ENCODE results near the gene DENND6B. TPM values are rescaled to one million over a fixed set of nuclear protein-coding genes. Genes with fewer than 3 reads are reported as not detected.

Gene DENND6B
- total and polyA plus RNA-seq, 5 experiments from 2014 or later = 0.53 to 9.1 (median 1.1) TPM

DNA sequence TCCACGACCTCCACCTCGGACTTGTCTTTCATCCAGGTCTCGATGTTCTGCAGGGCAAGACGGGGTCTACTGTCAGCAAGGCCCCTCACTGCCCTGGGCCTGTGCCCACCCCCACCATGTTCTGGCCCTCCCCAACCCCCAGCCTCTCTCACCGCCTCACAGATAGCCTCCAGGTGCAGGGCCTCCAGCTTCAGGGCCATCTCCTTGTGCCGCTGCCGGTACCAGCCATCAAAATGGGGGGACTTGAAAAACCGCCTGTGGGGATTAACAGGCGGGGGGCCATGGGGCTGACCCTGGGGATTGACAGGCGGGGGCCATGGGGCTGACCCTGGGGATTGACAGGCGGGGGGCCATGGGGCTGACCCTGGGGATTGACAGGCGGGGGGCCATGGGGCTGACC, 14.4 kb downstream of the DENND6B start:
- no peak overlapping the region for H3K4me3 Mint-ChIP-seq

DNA sequence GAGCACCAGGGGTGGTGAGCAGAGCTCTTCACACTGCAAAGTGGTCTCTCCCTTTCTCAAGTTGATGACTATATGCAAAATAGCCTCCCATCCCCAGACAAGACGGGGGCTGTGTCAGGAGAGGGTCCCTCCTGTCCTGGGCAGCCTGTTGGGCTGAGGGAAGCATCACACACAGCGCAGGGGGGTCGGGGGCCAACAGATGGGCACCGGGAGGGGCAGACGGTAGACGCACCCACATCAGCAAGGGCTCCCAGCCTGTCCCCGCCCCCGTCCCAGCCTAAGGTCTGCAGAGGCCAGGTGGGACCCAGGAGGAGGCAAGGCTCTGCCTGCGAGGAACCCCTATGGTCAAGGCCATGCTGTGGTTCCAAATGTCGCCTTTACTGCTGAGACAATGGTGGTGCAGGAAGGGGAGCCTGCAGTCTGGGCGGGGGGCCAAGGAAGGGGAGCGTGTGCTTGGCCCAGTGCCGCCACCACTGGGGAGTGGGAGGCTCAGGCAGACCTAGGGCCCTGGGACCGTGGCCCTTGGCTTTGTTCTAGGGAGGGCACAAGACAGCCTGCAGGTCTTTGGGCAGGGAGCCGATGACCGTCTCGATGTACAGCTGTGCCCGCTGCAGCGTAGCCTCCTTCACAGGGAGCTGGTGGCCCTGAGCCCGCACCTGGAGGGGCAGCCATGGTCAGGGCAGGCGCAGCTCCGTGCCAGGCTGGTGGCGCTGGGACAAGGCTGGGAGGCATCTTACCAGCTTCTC, 15.0 kb downstream of the DENND6B start:
- Mint-ChIP-seq H3K27ac (peak overlapping the region in 3 of 10 donors; percentile 43 to 85 (median 48)), H3K4me3 (peak overlapping the region in 2 of 10 donors; percentile 14 to 31)
- POLR2A ChIA-PET = interaction anchor here (0.8 to 1.4 kb wide), 2 partner anchors 9 to 14 kb away, joined by 3 to 4 read pairs; no protein-coding TSS in a partner anchor

More for the DNA sequence above, 14.4 kb downstream of the DENND6B start:
- H3K27ac Mint-ChIP-seq = peak overlapping the region in 1 of 10 donors; percentile 43
- POLR2A ChIA-PET = interaction anchor here (0.8 to 1.4 kb wide), 2 partner anchors 9 to 14 kb away, joined by 3 to 4 read pairs; no protein-coding TSS in a partner anchor
- peaks cover 15 to 28% (median 25%) of the 10 kb centered on the region in 4 donors for H3K4me1 Mint-ChIP-seq
- H3K27me3 Mint-ChIP-seq = peaks cover 0 to 1% (median 0%) of the 10 kb centered on the region in 5 donors
- H3K9me3 Mint-ChIP-seq = no peaks in the 10 kb centered on the region
- DNase-seq = peak in 1 of 10 donors; percentile 34
- no peaks in the 10 kb centered on the region for H3K36me3 Mint-ChIP-seq
- no peak for ATAC-seq

DNA sequence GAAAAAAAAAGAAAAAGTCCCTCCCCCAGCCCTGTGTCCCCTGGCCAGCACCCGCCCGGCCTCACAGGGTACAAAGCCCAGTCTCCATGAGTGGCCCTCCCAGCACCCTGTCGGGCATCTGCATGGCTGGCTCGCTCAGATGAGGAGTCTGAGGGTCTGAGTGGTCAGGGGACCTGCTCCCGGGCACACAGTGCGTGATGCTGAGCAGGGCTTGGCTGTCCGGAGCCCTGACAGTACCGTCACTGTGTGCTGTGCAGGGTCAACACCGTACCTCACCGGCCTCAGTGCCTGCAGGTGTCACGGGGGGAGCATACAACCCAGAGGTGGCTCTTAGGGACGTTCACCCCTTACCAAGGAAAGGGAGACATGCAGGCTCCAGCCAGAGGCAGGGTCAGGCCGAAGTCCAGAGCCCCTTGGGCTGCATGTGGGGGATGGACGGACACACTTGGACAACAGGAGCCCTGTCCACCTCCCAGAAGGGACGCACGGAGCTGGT, 15.8 kb downstream of the DENND6B start:
- Mint-ChIP-seq H3K4me3 (no peak overlapping the region), H3K9me3 (no peaks in the 10 kb centered on the region), H3K36me3 (no peaks in the 10 kb centered on the region), H3K27ac (peak overlapping the region in 1 of 10 donors; percentile 19), H3K27me3 (peaks cover 1 to 5% (median 4%) of the 10 kb centered on the region in 5 donors), H3K4me1 (peaks cover 19 to 32% (median 29%) of the 10 kb centered on the region in 4 donors)
- DNase-seq (no peak), ATAC-seq (no peak)
- POLR2A ChIA-PET = no interaction called here

More for the DNA sequence above, 15.0 kb downstream of the DENND6B start:
- peaks cover 15 to 28% (median 25%) of the 10 kb centered on the region in 4 donors for H3K4me1 Mint-ChIP-seq
- H3K27me3 Mint-ChIP-seq = peaks cover 0 to 1% (median 0%) of the 10 kb centered on the region in 5 donors
- peak in 1 of 10 donors; percentile 18 for DNase-seq
- H3K36me3 Mint-ChIP-seq = no peaks in the 10 kb centered on the region
- ATAC-seq = no peak
- H3K9me3 Mint-ChIP-seq = no peaks in the 10 kb centered on the region

GRCh38 chr22:50310031-50310722, 16.6 kb downstream of the DENND6B start:
- H3K9me3 Mint-ChIP-seq = no peaks in the 10 kb centered on the region
- POLR2A ChIA-PET = no interaction called here
- H3K36me3 Mint-ChIP-seq = no peaks in the 10 kb centered on the region
- peak overlapping the region in 1 of 10 donors; percentile 7 for H3K27ac Mint-ChIP-seq
- no peak overlapping the region for H3K4me3 Mint-ChIP-seq
- no peak for DNase-seq
- peaks cover 18 to 29% (median 26%) of the 10 kb centered on the region in 4 donors for H3K4me1 Mint-ChIP-seq
- ATAC-seq = no peak
- peaks cover 4 to 13% (median 6%) of the 10 kb centered on the region in 5 donors for H3K27me3 Mint-ChIP-seq

GRCh38 chr22:50309601-50309991, 17.2 kb downstream of the DENND6B start:
- POLR2A ChIA-PET = interaction anchor here (1.3 kb wide), 1 partner anchor 16 kb away, joined by 3 read pairs; no protein-coding TSS in a partner anchor

DNA sequence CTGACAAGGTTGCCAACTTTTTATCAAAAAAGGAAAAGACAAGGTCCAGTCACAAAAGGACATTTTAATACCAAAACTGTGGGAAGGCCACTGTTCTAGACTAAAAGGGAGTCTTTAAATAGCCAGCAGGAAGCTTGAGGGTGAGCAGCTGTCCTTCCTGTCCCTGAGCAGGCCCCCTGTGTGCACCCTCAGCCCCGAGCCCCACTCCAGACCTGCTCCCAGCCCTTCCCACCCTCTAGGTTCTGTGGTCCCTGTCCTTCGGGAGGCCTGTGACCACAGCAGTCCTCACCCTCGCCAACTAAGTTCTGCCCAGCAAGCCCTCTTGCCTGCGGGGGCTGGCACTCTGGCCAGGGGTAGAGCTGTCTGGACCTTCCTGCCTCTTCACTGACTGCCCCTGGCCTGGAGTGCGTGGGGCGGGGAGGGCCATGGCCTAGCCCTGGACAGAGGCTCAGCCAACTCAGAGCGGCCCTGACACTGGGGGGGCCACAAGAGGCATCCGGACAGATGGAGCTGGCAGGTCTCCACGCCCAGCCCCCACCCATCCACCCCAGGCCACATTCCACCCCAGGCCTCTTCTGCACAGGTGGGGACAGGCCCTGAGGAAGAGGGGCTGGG, 17.7 kb downstream of the DENND6B start:
- Mint-ChIP-seq H3K27me3 (peaks cover 4 to 14% (median 7%) of the 10 kb centered on the region in 5 donors), H3K4me3 (peak overlapping the region in 9 of 10 donors; percentile 38 to 79 (median 60)), H3K4me1 (peaks cover 13 to 23% (median 17%) of the 10 kb centered on the region in 4 donors), H3K9me3 (peaks cover 0 to 1% (median 0%) of the 10 kb centered on the region in 9 donors), H3K27ac (peak overlapping the region in 4 of 10 donors; percentile 15 to 68 (median 34)), H3K36me3 (no peaks in the 10 kb centered on the region)
- no peak for DNase-seq
- POLR2A ChIA-PET = interaction anchor here (1.3 kb wide), 1 partner anchor 16 kb away, joined by 3 read pairs; no protein-coding TSS in a partner anchor
- no peak for ATAC-seq

More at GRCh38 chr22:50309601-50309991, 17.2 kb downstream of the DENND6B start:
- peak overlapping the region in 1 of 10 donors; percentile 11 for H3K27ac Mint-ChIP-seq
- no peaks in the 10 kb centered on the region for H3K36me3 Mint-ChIP-seq
- no peak for ATAC-seq
- no peak for DNase-seq
- H3K4me1 Mint-ChIP-seq = peaks cover 17 to 24% (median 22%) of the 10 kb centered on the region in 4 donors
- peaks cover 4 to 14% (median 7%) of the 10 kb centered on the region in 5 donors for H3K27me3 Mint-ChIP-seq
- H3K4me3 Mint-ChIP-seq = peak overlapping the region in 2 of 10 donors; percentile 7 to 11
- H3K9me3 Mint-ChIP-seq = no peaks in the 10 kb centered on the region

GRCh38 chr22:50308597-50308935, 18.2 kb downstream of the DENND6B start:
- peaks cover 0 to 1% (median 0%) of the 10 kb centered on the region in 9 donors for H3K9me3 Mint-ChIP-seq
- peaks cover 10 to 21% (median 12%) of the 10 kb centered on the region in 4 donors for H3K4me1 Mint-ChIP-seq
- POLR2A ChIA-PET = interaction anchor here (1.3 kb wide), 1 partner anchor 15 kb away, joined by 3 read pairs; no protein-coding TSS in a partner anchor
- H3K36me3 Mint-ChIP-seq = no peaks in the 10 kb centered on the region
- peak overlapping the region in 5 of 10 donors; percentile 27 to 68 (median 35) for H3K27ac Mint-ChIP-seq
- H3K27me3 Mint-ChIP-seq = peaks cover 4 to 14% (median 7%) of the 10 kb centered on the region in 5 donors
- no peak for DNase-seq
- H3K4me3 Mint-ChIP-seq = peak overlapping the region; percentile 29 to 79 (median 60)
- ATAC-seq = no peak

DNA sequence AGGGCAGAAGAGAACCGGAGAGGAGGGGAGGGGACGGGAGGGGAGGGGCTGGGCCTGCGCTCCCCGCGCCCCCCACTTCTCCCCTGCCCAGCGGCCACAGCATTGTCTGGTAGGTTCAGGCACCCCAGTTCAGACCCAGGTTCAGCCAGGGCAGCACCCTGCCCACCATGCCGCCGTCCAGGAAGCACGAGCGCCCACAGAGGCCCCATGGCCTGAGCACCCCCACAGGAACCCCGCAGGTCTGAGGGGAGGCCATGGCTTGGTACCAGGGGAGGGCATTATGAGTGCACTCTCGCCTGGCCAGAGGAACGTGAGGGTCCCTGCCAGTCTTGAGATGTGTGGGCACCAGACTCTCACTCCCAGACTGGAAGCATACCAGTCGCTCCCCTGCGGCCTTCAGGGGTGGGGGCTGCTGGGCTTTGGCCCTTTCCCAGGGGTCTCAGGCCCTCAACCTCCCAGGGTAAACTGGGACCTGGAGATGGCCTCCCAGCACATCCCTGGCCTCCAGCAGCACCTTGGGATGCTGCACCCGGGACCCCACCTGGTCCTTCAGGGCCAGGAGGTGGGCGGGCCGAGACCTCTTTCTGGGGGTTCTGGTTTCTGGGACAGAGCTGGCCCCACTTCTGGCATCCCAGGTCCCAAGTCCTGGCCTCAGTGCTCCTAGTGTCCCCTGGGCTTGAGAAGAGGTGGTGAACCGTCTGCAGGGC, 18.8 kb downstream of the DENND6B start:
- no peaks in the 10 kb centered on the region for H3K36me3 Mint-ChIP-seq
- ATAC-seq (no peak), DNase-seq (no peak)
- H3K4me3 Mint-ChIP-seq = peak overlapping the region in 8 of 10 donors; percentile 24 to 70 (median 46)
- peaks cover 4 to 17% (median 7%) of the 10 kb centered on the region in 5 donors for H3K27me3 Mint-ChIP-seq
- H3K27ac Mint-ChIP-seq = peak overlapping the region in 3 of 10 donors; percentile 27 to 56 (median 34)
- H3K9me3 Mint-ChIP-seq = peaks cover 0 to 1% (median 0%) of the 10 kb centered on the region in 9 donors
- POLR2A ChIA-PET = interaction anchor here (2.2 to 2.7 kb wide), 2 partner anchors 11 to 15 kb away, joined by 8 to 15 read pairs; no protein-coding TSS in a partner anchor
- H3K4me1 Mint-ChIP-seq = peaks cover 9 to 21% (median 13%) of the 10 kb centered on the region in 4 donors

DNA sequence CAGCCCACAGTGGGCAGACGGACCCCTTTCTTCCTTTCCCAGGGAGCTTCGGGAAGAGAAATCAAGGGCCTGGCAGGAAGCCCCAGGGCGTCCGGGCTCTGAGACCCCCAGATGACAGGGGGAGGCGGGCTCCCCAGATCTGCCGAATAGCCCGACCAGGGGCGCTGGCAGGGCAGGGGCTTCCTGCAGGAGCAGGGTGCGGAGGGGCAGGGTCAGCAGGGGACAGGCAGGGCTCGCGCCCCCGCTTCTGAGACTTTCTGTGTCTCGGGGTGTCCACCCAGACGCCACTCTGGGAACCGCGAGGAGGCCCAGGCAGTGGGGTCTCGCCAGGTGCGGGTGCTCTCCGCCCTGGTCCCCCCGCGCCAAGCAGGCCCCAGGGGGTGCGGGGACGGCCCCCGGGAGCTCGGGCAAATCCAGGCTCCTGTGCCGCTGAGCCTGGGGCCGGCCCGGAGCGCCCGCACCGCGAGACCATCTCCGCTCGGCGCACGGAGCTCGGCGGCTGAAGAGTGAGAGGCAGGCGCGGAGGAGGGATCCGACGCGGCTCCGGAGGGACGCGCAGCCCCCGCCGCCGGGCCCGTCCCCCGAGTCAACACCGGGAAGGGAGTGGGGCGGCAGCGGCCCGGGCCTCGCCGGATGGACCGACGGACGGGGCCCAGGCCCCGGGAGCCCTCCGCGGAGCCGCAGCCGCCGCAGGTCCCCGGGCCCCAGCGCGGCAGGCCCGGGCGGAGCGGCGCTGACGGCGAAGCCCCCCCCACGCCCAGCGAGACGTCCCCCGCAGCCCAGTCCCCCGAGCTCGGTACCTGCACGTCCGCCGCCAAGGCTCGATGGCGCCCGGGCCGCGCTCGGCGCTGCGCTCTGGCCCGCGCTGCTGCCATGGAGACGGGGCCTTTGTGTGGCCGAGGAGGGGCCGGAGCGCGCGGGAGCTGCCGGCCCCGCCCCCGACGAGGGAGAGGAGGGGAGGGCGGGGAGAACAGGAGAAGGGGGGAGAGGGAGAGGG, 19.8 kb downstream of the DENND6B start, which contains the start of gene PLXNB2:
Gene PLXNB2 (minus strand): TSS at position 894 of the 997 bp plus-strand sequence. CDS start 17,062 bp downstream, outside the sequence.
- DNase-seq (peak in 4 of 10 donors; percentile 26 to 39 (median 32)), ATAC-seq (peak; percentile 70 to 78)
- Mint-ChIP-seq H3K4me1 (peaks cover 9 to 26% (median 14%) of the 10 kb centered on the region in 4 donors), H3K27me3 (peaks cover 4 to 19% (median 7%) of the 10 kb centered on the region in 5 donors), H3K4me3 (peak within 1 kb of the TSS in 8 of 10 donors; percentile 24 to 70 (median 48)), H3K36me3 (no peaks in the 10 kb centered on the region), H3K27ac (peak within 1 kb of the TSS in 3 of 10 donors; percentile 27 to 56 (median 34)), H3K9me3 (peaks cover 0 to 1% (median 0%) of the 10 kb centered on the region in 9 donors)
- POLR2A ChIA-PET = interaction anchor here (1.1 to 2.7 kb wide), 3 partner anchors 10 to 16 kb away, joined by 3 to 15 read pairs (median 8); no protein-coding TSS in a partner anchor

- H3K27me3 Mint-ChIP-seq = peaks cover 4 to 23% (median 7%) of the 10 kb centered on the region in 5 donors
- ATAC-seq = no peak
- no peak for DNase-seq
- peaks cover 9 to 29% (median 14%) of the 10 kb centered on the region in 4 donors for H3K4me1 Mint-ChIP-seq
- peaks cover 0 to 1% (median 0%) of the 10 kb centered on the region in 9 donors for H3K9me3 Mint-ChIP-seq
- H3K4me3 Mint-ChIP-seq = peak overlapping the region; percentile 20 to 77 (median 63)
- POLR2A ChIA-PET = interaction anchor here (2.2 to 2.7 kb wide), 2 partner anchors 9 to 13 kb away, joined by 8 to 15 read pairs; no protein-coding TSS in a partner anchor
- H3K27ac Mint-ChIP-seq = peak overlapping the region in 1 of 10 donors; percentile 28
- H3K36me3 Mint-ChIP-seq = no peaks in the 10 kb centered on the region
Observed at GRCh38 chr22:50305923-50306566, 20.8 kb downstream of the DENND6B start.
